ENCODE results near the gene LONRF2.

- no peak for TF ChIP-seq POLR2A (IDR thresholded peaks at IDR 0.05)
- TF ChIP-seq CTCF (IDR thresholded peaks at IDR 0.05) = no peak
Observed at GRCh38 chr2:100267751-100268150, 54.5 kb downstream of the LONRF2 start.

Measured in uterus (tissue), 2 donors.